ENCODE measurements around the gene SMIM35.
"Not testable (repeated sequence)": the region's sequence is repeated elsewhere in the genome, so short reads cannot be mapped to it uniquely, and the experiment has no call there.

Gene SMIM35

DNA sequence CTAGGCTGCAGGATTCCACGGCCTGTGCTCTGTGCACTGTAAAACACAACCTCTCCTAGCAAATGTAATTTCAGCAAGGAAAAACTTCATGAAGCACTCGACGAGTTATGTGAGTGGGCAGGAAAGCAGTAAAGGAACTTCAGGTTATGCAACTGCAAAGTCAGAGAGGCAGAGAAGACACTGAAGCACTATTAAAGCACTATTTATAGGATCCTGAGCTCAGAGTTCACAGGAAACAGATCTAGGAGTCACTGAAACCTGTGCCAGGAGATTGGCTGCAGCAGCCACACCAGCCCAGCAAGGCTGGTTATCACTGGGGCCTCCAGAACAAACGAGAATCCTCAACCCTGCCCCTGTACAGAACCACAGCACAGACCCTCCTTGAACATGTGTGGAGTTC is 2.5 kb downstream of the SMIM35 start:
- peak in 3 of 10 donors; percentile 13 to 36 (median 35) for DNase-seq
- intact Hi-C loops (cut with DNase I) = no loop called here

DNA sequence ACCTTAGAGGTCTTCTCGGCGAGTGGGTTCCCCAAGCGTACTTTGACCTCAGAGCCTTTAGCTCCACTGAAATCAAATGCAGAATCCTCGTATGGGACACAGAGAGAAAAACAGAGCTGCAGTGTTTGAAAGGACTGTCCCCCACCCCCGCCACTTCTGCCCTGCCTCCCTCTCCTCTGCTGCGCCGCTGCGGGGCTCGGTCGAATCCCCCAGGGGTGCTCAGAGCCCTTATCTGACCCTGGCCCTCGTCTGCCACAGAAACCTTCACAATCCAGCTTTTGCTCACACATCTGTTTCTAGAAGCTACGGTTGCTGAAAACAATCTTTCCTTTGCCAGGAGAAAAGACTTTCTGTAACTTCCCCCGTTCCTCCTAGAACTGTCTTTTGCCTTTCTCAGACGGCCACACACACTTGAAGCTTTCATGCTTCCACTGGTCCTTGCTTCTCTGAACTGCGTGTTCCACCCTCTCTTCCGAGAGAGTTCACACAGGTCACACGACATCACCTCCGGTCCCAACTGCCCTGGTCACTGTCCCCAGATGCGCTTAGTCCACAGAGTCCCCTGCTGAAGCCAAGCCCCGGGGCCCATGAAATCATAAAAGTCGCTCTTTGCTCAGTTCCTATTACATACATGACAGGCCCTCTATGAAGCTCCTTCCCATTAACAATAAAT is 3.7 kb downstream of the SMIM35 start:
- intact Hi-C loops (cut with DNase I) = no loop called here
- peak in 2 of 10 donors; percentile 22 to 72 for DNase-seq

DNA sequence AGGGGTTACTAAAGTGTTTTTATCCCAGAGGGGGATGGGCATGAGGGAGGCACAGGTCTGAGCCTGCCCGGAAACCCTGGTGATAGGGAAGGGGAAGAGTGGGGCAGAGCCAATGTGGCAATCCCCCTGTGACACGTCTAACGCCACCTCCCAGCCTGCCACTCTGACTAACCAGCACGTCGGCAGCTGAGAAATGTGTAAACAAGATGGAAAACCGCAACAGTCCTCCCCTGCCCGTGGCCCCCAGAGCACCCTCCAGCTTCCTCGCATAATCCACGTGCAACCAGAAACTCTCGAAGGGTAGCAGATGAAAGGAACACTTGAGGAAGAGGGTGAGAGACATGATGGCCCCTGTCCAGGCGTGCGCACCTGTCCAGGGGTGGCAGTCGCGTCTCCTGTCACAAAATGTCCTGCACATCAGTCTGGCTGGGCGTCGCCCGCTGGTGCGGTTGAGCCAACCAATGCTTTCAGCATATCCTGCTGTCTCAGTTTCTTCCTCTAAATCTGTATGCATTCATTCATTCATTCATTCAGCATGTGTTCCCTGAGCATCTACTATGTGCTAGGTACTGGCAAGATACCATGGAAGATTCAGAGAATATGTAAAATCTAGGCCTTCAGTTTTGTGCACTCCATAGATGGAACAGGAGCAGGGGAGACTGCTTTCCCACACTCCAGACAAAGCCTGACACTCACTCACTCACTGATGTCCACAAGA is 5.4 kb downstream of the SMIM35 start:
- intact Hi-C loops (cut with DNase I) = no loop called here

DNA sequence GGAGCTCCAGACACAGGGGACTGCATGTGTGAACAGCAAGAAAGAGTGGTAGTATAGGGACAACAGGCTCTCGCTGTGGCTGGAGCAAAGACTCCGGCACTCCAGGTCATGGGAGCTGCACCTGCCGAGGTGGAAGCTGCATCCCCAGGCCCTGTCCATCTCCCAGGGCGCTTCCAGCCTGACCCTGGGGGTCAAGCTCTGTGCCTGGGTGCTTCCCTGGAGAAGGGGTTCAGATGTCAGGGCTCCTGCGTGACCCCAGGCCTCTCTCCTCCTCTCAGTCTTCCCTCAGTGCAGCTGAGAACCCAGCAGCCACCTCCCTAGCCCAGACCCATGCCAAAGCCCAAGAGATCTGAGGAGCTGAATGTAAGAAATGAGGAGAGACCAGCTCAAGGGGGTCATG is 6.5 kb downstream of the SMIM35 start:
- intact Hi-C loops (cut with DNase I) = no loop called here
- peak in 2 of 10 donors; percentile 55 to 61 for DNase-seq

More for the DNA sequence above, 5.4 kb downstream of the SMIM35 start:
- peak in 2 of 10 donors; percentile 44 to 62 for DNase-seq

- DNase-seq = peak in 2 of 10 donors; percentile 47 to 58
- intact Hi-C loops (cut with DNase I) = no loop called here
Observed at GRCh38 chr11:118079491-118079890, 7.3 kb downstream of the SMIM35 start.

DNA sequence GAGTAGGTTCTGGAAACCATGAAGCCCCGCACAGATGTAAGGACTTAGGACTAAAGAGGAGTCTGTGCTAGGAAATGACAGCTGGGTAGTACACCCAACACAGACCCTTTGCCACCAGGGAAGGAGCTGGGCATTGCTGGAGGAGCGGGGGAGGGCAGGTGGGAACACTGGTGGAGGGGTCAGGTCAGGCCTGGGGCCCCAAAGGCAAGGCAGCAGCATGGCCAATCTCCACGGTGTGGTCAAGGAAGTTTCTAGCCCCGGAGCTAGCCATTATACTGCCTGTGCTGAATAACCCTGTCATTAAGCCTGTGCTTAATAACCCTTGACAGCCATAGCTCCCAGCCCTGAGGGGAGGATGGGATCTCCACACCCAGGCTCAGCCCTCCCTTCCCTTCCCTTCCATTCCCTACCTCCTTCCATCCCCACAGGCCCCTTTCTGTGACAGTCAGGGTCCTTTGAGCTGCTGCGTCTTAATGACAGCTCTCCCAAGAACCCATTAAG is 7.8 kb downstream of the SMIM35 start:
- intact Hi-C loops (cut with DNase I) = no loop called here
- peak in 2 of 10 donors; percentile 17 to 27 for DNase-seq

DNA sequence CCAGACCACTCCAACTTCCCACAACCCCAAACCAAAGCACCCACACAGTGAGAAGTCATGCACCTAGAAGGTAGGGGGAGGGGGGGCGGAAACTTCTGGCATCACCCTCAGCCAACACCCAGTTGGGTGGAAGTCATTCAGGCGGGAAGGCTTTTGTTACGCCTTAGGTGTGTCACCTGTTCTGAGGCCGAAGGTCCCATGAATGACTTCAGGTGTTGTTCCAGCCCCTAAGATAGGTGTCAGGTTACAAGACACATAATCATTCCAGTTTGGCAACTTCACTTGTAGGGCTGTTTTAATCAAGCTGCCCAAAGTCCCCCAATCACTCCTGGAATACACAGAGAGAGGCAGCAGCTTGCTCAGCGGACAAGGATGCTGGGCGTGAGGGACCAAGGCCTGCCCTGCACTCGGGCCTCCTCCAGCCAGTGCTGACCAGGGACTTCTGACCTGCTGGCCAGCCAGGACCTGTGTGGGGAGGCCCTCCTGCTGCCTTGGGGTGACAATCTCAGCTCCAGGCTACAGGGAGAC is 9.9 kb downstream of the SMIM35 start, which contains the start of gene TMPRSS4:
TSS of gene TMPRSS4 (plus strand) at position 325 of the 528 bp plus-strand sequence. CDS start 225 bp downstream, outside the sequence.
- DNase-seq = peak in 2 of 10 donors; percentile 64 to 69

GRCh38 chr11:118074785-118075184 is 12.0 kb downstream of the SMIM35 start:
- DNase-seq = peak in 1 of 10 donors; percentile 32
- intact Hi-C loops (cut with DNase I) = no loop called here

More for the DNA sequence above, 9.9 kb downstream of the SMIM35 start, which contains the start of gene TMPRSS4:
- intact Hi-C loops (cut with DNase I) = no loop called here

GRCh38 chr11:118074091-118074685 is 12.6 kb downstream of the SMIM35 start:
- DNase-seq = peak in 2 of 10 donors; percentile 54 to 55
- intact Hi-C loops (cut with DNase I) = no loop called here

DNA sequence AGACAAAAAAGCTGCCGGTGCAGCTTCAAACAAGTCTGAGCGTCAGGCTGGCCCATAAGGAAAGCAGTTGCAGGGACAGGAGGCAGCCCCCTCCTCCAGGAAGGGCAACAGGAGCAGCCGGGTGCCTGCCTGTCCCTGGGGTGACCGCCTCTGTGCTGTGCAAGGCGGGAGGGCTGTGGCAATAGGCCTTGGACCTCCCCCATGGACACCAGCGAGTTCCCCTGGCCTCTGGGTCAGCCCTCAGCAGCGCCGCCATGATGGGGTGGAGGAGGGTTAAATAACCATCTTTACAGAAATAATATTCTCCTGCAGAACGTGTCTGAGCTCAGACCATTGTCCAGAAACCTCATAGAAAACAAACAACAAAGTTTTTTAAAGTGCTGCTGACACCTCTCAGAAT is 13.2 kb downstream of the SMIM35 start:
- peak in 2 of 10 donors; percentile 32 to 67 for DNase-seq
- intact Hi-C loops (cut with DNase I) = no loop called here

DNA sequence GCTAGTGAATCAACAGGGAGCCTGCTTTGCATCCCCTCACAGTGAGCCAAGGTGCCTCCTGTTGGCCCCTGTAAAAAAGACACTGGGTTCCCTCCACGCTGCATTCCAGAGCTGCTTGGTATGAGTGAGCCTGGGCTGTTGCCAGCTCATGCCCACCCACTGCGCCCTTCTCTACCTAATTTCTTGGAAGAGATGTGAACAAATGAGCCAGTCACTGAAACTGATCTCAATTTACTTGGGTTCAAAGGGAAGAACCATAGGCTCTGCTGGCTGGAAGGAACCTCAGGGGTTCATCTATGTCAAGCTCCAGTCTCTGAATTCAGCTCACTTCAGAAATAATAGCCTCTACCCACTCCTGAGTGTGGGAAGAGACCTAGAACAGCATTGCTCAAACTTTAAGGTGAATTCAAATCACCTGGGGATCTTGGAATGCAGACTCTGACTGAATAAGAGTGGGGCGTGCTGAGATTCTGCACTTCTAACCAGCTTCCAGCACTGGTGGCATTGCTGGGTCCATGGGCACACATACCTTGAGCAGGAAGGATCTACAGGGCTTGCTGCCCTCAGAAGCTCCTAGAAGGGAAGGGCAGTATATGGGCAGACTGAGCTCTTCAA is 15.2 kb downstream of the SMIM35 start:
- peak in 2 of 10 donors; percentile 12 to 55 for DNase-seq
- intact Hi-C loops (cut with DNase I) = no loop called here

GRCh38 chr11:118068945-118069612 is 17.7 kb downstream of the SMIM35 start:
- intact Hi-C loops (cut with DNase I) = no loop called here
- DNase-seq = peak in 2 of 10 donors; percentile 79 to 85

- peak in 4 of 10 donors; percentile 40 to 78 (median 54) for DNase-seq
Observed at GRCh38 chr11:118068206-118068944, 18.4 kb downstream of the SMIM35 start.

GRCh38 chr11:118067006-118067405 is 19.8 kb downstream of the SMIM35 start:
- peak in 2 of 10 donors; percentile 5 to 56 for DNase-seq
- intact Hi-C loops (cut with DNase I) = no loop called here

More at GRCh38 chr11:118068206-118068944, 18.4 kb downstream of the SMIM35 start:
- intact Hi-C loops (cut with DNase I) = no loop called here

DNA sequence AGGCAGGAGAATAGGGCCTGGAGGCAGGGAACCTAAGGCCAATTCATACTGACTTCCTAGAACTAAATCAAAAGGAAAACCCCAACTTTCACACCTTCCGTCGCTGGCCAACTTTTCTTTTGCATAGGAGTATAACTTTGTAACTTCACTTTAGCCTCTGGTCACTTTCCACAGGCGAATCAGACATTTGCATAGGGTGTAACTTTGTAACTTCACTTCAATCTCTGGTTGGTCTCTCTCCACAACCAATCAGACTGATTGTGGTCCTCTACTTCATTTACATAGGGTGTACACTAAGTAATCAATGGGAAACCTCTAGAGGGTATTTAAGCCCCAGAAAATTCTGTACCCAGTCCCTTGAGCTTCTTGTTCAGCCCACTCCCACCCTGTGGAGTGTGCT is 21.4 kb downstream of the SMIM35 start:
- intact Hi-C loops (cut with DNase I) = no loop called here
- DNase-seq = no peak

- DNase-seq = peak in 2 of 10 donors; percentile 24 to 32
- intact Hi-C loops (cut with DNase I) = no loop called here
Observed at GRCh38 chr11:118064956-118065355, 21.8 kb downstream of the SMIM35 start.

DNA sequence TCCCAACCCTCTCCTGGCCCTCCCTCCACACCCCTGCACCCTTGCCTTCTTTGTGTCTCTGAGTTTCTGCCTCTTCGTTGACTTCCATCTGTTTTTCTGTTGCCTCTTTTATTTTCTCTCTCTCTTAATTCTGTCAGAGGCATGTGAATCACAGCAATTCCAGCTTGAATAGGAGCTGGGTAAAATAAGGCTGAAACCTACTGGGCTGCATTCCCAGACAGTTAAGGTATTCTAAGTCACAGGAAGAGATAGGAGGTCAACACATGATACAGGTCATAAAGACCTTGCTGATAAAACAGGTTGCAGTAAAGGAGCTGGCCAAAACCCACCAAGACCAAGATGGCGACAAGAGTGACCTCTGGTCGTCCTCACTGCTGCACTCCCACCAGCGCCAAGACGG is 24.1 kb downstream of the SMIM35 start:
- peak in 1 of 10 donors; percentile 39 for DNase-seq
- intact Hi-C loops (cut with DNase I) = not testable (repeated sequence)

DNA sequence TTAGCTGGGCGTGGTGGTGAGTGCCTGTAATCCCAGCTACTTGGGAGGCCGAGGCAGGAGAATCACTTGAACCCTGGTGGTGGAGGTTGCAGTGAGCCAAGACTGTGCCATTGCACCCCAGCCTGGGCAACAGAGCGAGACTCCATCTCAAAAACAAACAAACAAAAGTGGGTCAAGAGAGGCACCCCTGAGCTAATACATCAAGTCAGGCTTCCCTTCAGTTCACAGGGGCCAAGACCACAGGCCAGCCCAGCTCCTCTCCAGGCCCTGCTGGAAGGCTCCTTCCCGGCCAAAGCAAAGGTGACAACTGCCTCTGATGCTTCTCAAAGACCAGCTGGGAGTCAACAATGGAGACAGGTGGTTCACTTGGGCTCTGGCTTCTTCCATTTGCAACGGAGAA is 24.6 kb downstream of the SMIM35 start:
- DNase-seq = peak in 2 of 10 donors; percentile 20 to 24
- intact Hi-C loops (cut with DNase I) = not testable (repeated sequence)
